K562 (cell line): ENCODE data around the gene RMND5A. TPM values are rescaled to one million over a fixed set of nuclear protein-coding genes. Genes with fewer than 3 reads are reported as not detected.
A peak's percentile ranks its signal among the peaks of the same experiment; 100 is the strongest.

Experiments used
- ATAC-seq: fragments of 200-7000 bp; cut with Tn5 transposase; 3 replicates; pipeline ENCODE4 v1.9.1; 2020; ENCODE audit warnings: moderate library complexity
- BruUV-seq: library from RNA; stranded (reverse); fragments of 400-500 nt; replicated peaks from 2 replicates; lab custom pipeline; 2021; lab: Mats Ljungman, UMichigan
- CTCF ChIA-PET: fragments of 300-600 bp; formaldehyde crosslinking; extraction: SDS; loops from one replicate; lab custom pipeline; 2021; ENCODE audit warnings: low intra/inter-chr PET ratio; lab: Yijun Ruan, JAX
- POLR2A ChIA-PET: fragments of 300-600, 350-650 bp; sonication (Branson Sonifier 250); formaldehyde crosslinking; extraction: SDS; loops from one replicate; lab custom pipeline; 2021; ENCODE audit warnings: antibody characterized with exemption, inconsistent platforms; lab: Yijun Ruan, JAX
- DNase-seq, 4 experiments: peaks; one replicate each; pipeline versions ENCODE4 v3.0.0 to v3.0.0-alpha.2; 2011 to 2018; ENCODE audit warnings: low spot score in 3 of 4, mixed read lengths in 3 of 4; ENCODE audit errors: extremely low read depth in 1 of 4
- FAIRE-seq: peaks from 2 replicates; lab custom pipeline; 2011; peaks lifted over from hg19 to GRCh38; lab: Jason Lieb, UNC
- H2AFZ ChIP-seq: 2 replicates; pipeline ENCODE4 v1.6.0; 2011; ENCODE audit warnings: low read depth, low read length, control low read depth, inconsistent platforms
- H3K27ac ChIP-seq: fragments of 200-600 bp; 3 replicates; pipeline ENCODE4 v1.8.0; 2011; ENCODE audit warnings: low read depth, mild to moderate bottlenecking, control low read depth, inconsistent platforms, low read length, moderate library complexity, mixed read lengths; ENCODE audit errors: extremely low read depth
- H3K27me3 ChIP-seq, 2 experiments: fragments of 300-600 bp in 1 of 2; 2 replicates in 1 of 2; 3 replicates in 1 of 2; pipeline versions ENCODE4 v1.6.0 to v1.8.0; 2011; ENCODE audit warnings: inconsistent platforms in 2 of 2, low read length in 2 of 2, mild to moderate bottlenecking in 1 of 2, mixed read lengths in 1 of 2, moderate library complexity in 1 of 2; ENCODE audit not compliant: control insufficient read depth in 2 of 2, insufficient read depth in 2 of 2
- H3K36me3 ChIP-seq: fragments of 300-600 bp; 3 replicates; pipeline ENCODE4 v1.8.0; 2011; ENCODE audit warnings: mild to moderate bottlenecking, low read length, inconsistent platforms; ENCODE audit not compliant: control insufficient read depth, insufficient read depth
- H3K4me1 ChIP-seq, 2 experiments: fragments of 200-600 bp in 1 of 2; replicated peaks in 1 of 2; 2 replicates in 1 of 2; 3 replicates in 1 of 2; pipeline versions ENCODE4 v1.5.1 to v1.8.0; 2011; ENCODE audit warnings: inconsistent platforms in 2 of 2, low read length in 2 of 2, mild to moderate bottlenecking in 1 of 2, mixed read lengths in 1 of 2, moderate library complexity in 1 of 2; ENCODE audit not compliant: control insufficient read depth in 2 of 2, insufficient read depth in 2 of 2
- H3K4me2 ChIP-seq: 2 replicates; pipeline ENCODE4 v1.6.1; 2011; ENCODE audit warnings: low read length, control low read depth, inconsistent platforms, mixed read lengths; ENCODE audit not compliant: insufficient read depth
- H3K4me3 ChIP-seq: fragments of 200-600 bp; sonication (generic), shearing (Covaris generic); 2 replicates; pipeline ENCODE4 v1.5.1; 2016; ENCODE audit warnings: control low read depth, inconsistent platforms
- H3K79me2 ChIP-seq: fragments of 200-600 bp; 3 replicates; pipeline ENCODE4 v1.8.0; 2011; ENCODE audit warnings: low read length, inconsistent platforms; ENCODE audit not compliant: control insufficient read depth, insufficient read depth
- H3K9ac ChIP-seq, 2 experiments: 2 replicates each; pipeline versions ENCODE4 v1.6.0 to v1.6.1; 2011; ENCODE audit warnings: low read depth in 2 of 2, low read length in 2 of 2, control low read depth in 1 of 2, inconsistent platforms in 1 of 2, mild to moderate bottlenecking in 1 of 2, mixed read lengths in 1 of 2; ENCODE audit not compliant: insufficient read depth in 1 of 2
- H3K9me1 ChIP-seq: one replicate; pipeline ENCODE4 v1.6.0; 2011; ENCODE audit warnings: inconsistent platforms, mild to moderate bottlenecking, low read length, moderate library complexity; ENCODE audit not compliant: control insufficient read depth, insufficient read depth
- H3K9me3 ChIP-seq: replicated peaks from 2 replicates; pipeline ENCODE4 v1.5.1; 2011; ENCODE audit warnings: low read depth, low read length, inconsistent platforms; ENCODE audit not compliant: control insufficient read depth, insufficient read depth
- H4K20me1 ChIP-seq: replicated peaks from 2 replicates; pipeline ENCODE4 v1.6.1; 2011; ENCODE audit warnings: low read length, inconsistent platforms, mixed read lengths; ENCODE audit not compliant: control insufficient read depth, insufficient read depth
- BRF1 ChIP-seq: IDR thresholded peaks from 3 replicates; pipeline ENCODE4 v1.6.1; 2011; ENCODE audit warnings: borderline replicate concordance, mild to moderate bottlenecking; ENCODE audit not compliant: insufficient read length; ENCODE audit errors: extremely low read depth
- MCM5 ChIP-seq: fragments of 450-650 bp; IDR thresholded peaks from 2 replicates; pipeline ENCODE4 v1.6.1; 2016; ENCODE audit warnings: low read depth
- MEF2D ChIP-seq: conservative IDR thresholded peaks from 2 replicates; pipeline ENCODE4 v1.6.1; 2016; ENCODE audit warnings: low read depth, missing genetic modification characterization, missing compliant biosample characterization
- NELFE ChIP-seq: IDR thresholded peaks from 2 replicates; pipeline ENCODE4 v1.6.1; 2011; ENCODE audit warnings: mild to moderate bottlenecking; ENCODE audit not compliant: insufficient read depth, insufficient read length
- PRPF4 ChIP-seq: fragments of 200-400 bp; formaldehyde crosslinking; IDR thresholded peaks from one replicate; pipeline ENCODE4 v1.6.1; 2017; ENCODE audit warnings: low read length, low read depth, mild to moderate bottlenecking; ENCODE audit not compliant: insufficient read depth, poor library complexity, severe bottlenecking
- SRSF1 ChIP-seq: fragments of 200-400 bp; formaldehyde crosslinking; IDR thresholded peaks from 2 replicates; pipeline ENCODE4 v1.6.1; 2017; ENCODE audit warnings: mild to moderate bottlenecking, low read depth, low read length, moderate library complexity
- SRSF7 ChIP-seq: fragments of 200-400 bp; formaldehyde crosslinking; optimal IDR thresholded peaks from 2 replicates; pipeline ENCODE3; 2017; ENCODE audit warnings: mild to moderate bottlenecking, low read depth, low read length
- ZNF778 ChIP-seq: fragments of 450-650 bp; formaldehyde crosslinking; IDR thresholded peaks from 2 replicates; pipeline ENCODE4 v1.4.0; 2020; ENCODE audit warnings: mild to moderate bottlenecking, moderate library complexity
- WGBS: fragments of 100-300 bp; shearing (Covaris generic); methylation state at CpG from one replicate; pipeline ENCODE4 v1.1.6; 2016; ENCODE audit warnings: low coverage, mixed read lengths; ENCODE audit not compliant: insufficient coverage; ENCODE audit errors: missing lambda C conversion rate; 5-methylcytosine and 5-hydroxymethylcytosine counted together
- in situ Hi-C: fragments of 300-500 bp; cut with MboI; formaldehyde crosslinking; loops from 4 replicates; pipeline ENCODE4 v1.15.0; 2018; ENCODE audit warnings: inconsistent platforms, mixed read lengths
- intact Hi-C: fragments of 100-400 bp; cut with micrococcal nuclease; formaldehyde crosslinking; loops from 2 replicates; pipeline ENCODE4 v1.14.2; 2022
- polyA plus RNA-seq, 8 experiments: library from polyadenylated mRNA; depleted of rRNA in 4 of 8; stranded (reverse) in 5 of 8; unstranded in 3 of 8; fragments of >200 nt; fragmentation: Nextera tagmentation in 2 of 8; fragmentation: Illumina TruSeq in 1 of 8; extraction: Ambion mirVana in 2 of 8; extraction: Trizol in 1 of 8; gene quantifications; 2 replicates each; pipeline versions ENCODE4 v1.2.1 to v1.2.3, GENCODE V29; 2011 to 2014; ENCODE audit warnings: inconsistent platforms in 1 of 8, missing spikeins in 1 of 8
- total RNA-seq, 7 experiments: library from RNA; depleted of rRNA in 6 of 7; stranded (reverse); fragments of >200 nt in 6 of 7; fragmentation: Illumina TruSeq in 2 of 7; extraction: Trizol in 2 of 7; gene quantifications; 2 replicates each; pipeline versions ENCODE4 v1.2.1 to v1.2.3, GENCODE V29; 2011 to 2021; ENCODE audit warnings: low replicate concordance in 1 of 7
- TF ChIP-seq, protein P1 (sequence below), 3 experiments: fragments of 200-800 bp in 1 of 3; fragments of 250-450 bp in 1 of 3; fragments of 450-650 bp in 1 of 3; sonication (Bioruptor Pico) in 1 of 3; sonication (Bioruptor generic) in 1 of 3; formaldehyde crosslinking in 1 of 3; IDR thresholded peaks; 2 replicates each; pipeline versions ENCODE4 v1.6.1 to v1.8.0; 2016 to 2022; ENCODE audit warnings: mild to moderate bottlenecking in 2 of 3, missing genetic modification characterization in 2 of 3, missing compliant biosample characterization in 1 of 3, moderate library complexity in 1 of 3
- TF ChIP-seq, protein P2 (sequence below): sonication (generic); formaldehyde crosslinking; IDR thresholded peaks from 2 replicates; pipeline ENCODE4 v1.9.0; 2022; ENCODE audit warnings: mild to moderate bottlenecking, missing genetic modification reagents
- TF ChIP-seq, protein P3 (sequence below): fragments of 450-650 bp; formaldehyde crosslinking; IDR thresholded peaks from 2 replicates; pipeline ENCODE4 v1.4.0; 2022; ENCODE audit warnings: mild to moderate bottlenecking, moderate library complexity
- TF ChIP-seq, protein P4 (sequence below): fragments of 450-650 bp; IDR thresholded peaks from 2 replicates; pipeline ENCODE4 v1.6.1; 2016; ENCODE audit warnings: mild to moderate bottlenecking

Gene RMND5A
- total and polyA plus RNA-seq, 9 of the 15 experiments (the other 6 are each of a cell fraction or from before 2014, with no cell fraction given): 13.2 to 43.5 (median 34.1) TPM

DNA sequence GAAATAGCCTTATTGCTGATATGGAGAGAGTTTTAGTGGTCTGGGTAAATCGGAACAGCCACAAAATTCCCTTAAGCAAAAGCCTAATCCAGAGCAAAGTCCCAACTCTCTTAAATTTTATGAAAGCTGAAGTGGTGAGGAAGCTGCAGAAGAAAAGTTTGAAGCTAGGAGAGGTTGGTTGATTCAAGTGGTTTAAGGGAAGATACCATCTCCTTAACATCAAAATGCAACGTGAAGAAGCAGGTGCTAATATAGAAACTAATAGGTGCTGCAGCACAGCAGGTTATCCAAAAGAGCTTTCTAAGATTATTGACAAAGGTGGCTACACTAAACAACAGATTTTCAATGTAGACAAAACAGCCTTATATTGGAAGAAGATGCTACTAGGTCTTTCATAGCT is 98.9 kb downstream of the RMND5A start (continued):
- no peak for TF ChIP-seq SRSF1

DNA sequence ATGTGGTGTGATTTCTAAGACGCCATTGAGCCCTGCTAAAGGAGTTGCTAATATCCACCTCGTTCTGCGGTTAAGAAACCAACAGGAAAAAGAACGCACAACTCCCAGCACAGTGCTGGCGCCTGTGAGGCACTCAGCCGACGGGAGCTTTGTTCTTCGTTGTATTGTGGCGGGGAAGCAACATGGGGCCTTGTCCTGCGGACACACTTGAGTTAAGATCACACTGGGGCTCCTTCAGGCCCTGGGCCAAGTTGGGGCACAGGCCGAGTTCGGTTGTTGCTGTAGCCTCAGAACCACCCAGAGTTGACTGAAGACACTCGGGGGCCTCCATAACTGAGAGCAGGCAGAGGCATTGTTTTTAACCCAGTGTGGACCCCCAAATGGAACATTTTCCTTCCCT is 101.2 kb downstream of the RMND5A start:
- H3K9me1 ChIP-seq: no peaks in the 10 kb centered on the region
- POLR2A ChIA-PET: no interaction called here
- H3K9ac ChIP-seq: peak overlapping the region in 1 of 2 experiments; percentile 50; a peak in 1 of 4 replicates
- no peaks in the 10 kb centered on the region for H3K79me2 ChIP-seq
- no peaks in the 10 kb centered on the region for H3K36me3 ChIP-seq
- H4K20me1 ChIP-seq: no peaks in the 10 kb centered on the region
- peaks cover 7 to 43% of the 10 kb centered on the region in 2 experiments; a peak in 4 of 5 replicates for H3K27me3 ChIP-seq
- FAIRE-seq (no peak), DNase-seq (no peak), ATAC-seq (0 out of 3 replicates have a peak, but pooled peaks have one; percentile 29)
- no peak overlapping the region; the same call in 1 of the 2 replicates for H3K4me2 ChIP-seq
- H2AFZ ChIP-seq: no peak overlapping the region; the same call in 1 of the 2 replicates
- WGBS: 3% methylated on average over 11 of the region's 13 CpGs
- CTCF ChIA-PET: no interaction called here
- H3K9me3 ChIP-seq: no peaks in the 10 kb centered on the region
- H3K27ac ChIP-seq: no peak overlapping the region
- H3K4me3 ChIP-seq: no peak overlapping the region
- in situ Hi-C loops (no loop called here), intact Hi-C loops (no loop called here)
- H3K4me1 ChIP-seq: peaks cover 0 to 6% of the 10 kb centered on the region in 2 experiments; a peak in 1 of 5 replicates
- BruUV-seq: no TSS peak
- TF ChIP-seq BRF1 (no peak), ZNF778 (CRISPR knock-in tag) (no peak), MCM5 (no peak), MEF2D (tag) (no peak), PRPF4 (no peak), SRSF7 (no peak), NELFE (no peak)
- TF ChIP-seq, protein P1, sequence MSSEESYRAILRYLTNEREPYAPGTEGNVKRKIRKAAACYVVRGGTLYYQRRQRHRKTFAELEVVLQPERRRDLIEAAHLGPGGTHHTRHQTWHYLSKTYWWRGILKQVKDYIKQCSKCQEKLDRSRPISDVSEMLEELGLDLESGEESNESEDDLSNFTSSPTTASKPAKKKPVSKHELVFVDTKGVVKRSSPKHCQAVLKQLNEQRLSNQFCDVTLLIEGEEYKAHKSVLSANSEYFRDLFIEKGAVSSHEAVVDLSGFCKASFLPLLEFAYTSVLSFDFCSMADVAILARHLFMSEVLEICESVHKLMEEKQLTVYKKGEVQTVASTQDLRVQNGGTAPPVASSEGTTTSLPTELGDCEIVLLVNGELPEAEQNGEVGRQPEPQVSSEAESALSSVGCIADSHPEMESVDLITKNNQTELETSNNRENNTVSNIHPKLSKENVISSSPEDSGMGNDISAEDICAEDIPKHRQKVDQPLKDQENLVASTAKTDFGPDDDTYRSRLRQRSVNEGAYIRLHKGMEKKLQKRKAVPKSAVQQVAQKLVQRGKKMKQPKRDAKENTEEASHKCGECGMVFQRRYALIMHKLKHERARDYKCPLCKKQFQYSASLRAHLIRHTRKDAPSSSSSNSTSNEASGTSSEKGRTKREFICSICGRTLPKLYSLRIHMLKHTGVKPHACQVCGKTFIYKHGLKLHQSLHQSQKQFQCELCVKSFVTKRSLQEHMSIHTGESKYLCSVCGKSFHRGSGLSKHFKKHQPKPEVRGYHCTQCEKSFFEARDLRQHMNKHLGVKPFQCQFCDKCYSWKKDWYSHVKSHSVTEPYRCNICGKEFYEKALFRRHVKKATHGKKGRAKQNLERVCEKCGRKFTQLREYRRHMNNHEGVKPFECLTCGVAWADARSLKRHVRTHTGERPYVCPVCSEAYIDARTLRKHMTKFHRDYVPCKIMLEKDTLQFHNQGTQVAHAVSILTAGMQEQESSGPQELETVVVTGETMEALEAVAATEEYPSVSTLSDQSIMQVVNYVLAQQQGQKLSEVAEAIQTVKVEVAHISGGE (CRISPR knock-in tag; IDR thresholded peaks at IDR 0.05): no peak
- TF ChIP-seq, protein P2, sequence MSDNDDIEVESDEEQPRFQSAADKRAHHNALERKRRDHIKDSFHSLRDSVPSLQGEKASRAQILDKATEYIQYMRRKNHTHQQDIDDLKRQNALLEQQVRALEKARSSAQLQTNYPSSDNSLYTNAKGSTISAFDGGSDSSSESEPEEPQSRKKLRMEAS: no peak
- TF ChIP-seq, protein P3, sequence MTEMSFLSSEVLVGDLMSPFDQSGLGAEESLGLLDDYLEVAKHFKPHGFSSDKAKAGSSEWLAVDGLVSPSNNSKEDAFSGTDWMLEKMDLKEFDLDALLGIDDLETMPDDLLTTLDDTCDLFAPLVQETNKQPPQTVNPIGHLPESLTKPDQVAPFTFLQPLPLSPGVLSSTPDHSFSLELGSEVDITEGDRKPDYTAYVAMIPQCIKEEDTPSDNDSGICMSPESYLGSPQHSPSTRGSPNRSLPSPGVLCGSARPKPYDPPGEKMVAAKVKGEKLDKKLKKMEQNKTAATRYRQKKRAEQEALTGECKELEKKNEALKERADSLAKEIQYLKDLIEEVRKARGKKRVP: no peak
- TF ChIP-seq, protein P4, sequence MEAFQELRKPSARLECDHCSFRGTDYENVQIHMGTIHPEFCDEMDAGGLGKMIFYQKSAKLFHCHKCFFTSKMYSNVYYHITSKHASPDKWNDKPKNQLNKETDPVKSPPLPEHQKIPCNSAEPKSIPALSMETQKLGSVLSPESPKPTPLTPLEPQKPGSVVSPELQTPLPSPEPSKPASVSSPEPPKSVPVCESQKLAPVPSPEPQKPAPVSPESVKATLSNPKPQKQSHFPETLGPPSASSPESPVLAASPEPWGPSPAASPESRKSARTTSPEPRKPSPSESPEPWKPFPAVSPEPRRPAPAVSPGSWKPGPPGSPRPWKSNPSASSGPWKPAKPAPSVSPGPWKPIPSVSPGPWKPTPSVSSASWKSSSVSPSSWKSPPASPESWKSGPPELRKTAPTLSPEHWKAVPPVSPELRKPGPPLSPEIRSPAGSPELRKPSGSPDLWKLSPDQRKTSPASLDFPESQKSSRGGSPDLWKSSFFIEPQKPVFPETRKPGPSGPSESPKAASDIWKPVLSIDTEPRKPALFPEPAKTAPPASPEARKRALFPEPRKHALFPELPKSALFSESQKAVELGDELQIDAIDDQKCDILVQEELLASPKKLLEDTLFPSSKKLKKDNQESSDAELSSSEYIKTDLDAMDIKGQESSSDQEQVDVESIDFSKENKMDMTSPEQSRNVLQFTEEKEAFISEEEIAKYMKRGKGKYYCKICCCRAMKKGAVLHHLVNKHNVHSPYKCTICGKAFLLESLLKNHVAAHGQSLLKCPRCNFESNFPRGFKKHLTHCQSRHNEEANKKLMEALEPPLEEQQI: no peak
